Fibroblast of the conjunctiva (primary cell): ENCODE measurements around the gene TRIM44.
"Not testable (repeated sequence)": the region's sequence is repeated elsewhere in the genome, so short reads cannot be mapped to it uniquely, and the experiment has no call there.

Source experiments
- DNase-seq: peaks from one replicate; pipeline ENCODE4 v3.0.0-alpha.2; 2010; ENCODE audit warnings: low read depth

The TRIM44 gene

DNA sequence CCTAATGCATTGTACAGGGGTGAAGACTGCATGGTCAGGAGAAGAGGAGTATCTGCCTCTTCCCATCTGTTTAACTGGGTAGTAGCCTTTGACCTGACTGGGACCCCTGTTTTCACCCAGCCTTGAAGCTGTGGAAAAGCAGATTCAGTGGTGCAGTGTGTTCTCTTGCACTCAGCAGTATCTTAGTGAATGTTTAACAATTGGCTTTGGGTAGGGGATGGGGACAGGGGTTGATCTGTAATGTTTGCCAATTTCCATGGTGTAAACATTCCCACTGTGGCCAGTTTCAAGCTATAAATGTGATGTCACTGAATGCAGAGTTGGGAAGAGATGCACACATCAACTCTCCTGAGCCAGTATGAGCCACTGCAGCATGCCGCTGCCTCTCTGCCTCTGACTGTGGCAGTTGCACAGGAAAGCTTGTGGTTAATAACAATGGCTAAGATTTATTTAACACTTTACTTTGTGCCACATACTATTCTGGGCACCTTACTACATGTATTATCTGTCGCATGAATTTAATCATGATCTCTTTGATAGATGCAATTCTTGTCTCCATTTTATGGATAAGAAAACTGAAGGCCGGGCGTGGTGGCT lies 28.6 kb upstream of the TRIM44 start:
- no peak for DNase-seq

- no peak for DNase-seq
Observed at GRCh38 chr11:35635933-35636332, 26.6 kb upstream of the TRIM44 start.

GRCh38 chr11:35639591-35640179 lies 22.9 kb upstream of the TRIM44 start:
- DNase-seq, result no peak

- no peak for DNase-seq
Observed at GRCh38 chr11:35641171-35641897, 21.2 kb upstream of the TRIM44 start.

- DNase-seq, result no peak
Observed at GRCh38 chr11:35641964-35642363, 20.6 kb upstream of the TRIM44 start.

- DNase-seq, result no peak
Observed at GRCh38 chr11:35647421-35648093, 15.0 kb upstream of the TRIM44 start.

- DNase-seq, result no peak
Observed at GRCh38 chr11:35650006-35650405, 12.6 kb upstream of the TRIM44 start.

DNA sequence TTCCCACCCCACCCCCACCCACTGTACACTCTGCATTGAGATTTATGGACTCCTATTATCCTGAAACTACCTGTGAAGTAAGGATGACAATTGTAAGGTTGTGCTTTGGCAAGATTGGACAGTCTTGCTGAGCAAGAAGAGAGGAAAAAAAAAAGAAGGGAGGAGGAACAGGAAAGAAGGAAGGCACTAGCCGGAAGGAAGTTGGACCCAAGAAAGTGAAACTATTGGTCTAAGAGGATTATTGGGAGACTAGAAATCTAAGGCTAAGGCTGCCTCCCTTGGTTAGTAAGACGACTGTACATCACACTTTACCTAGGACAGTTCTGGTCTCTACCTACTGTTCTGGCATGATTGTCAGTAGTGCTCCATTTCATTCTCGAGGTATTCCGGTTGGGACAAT lies 12.1 kb upstream of the TRIM44 start:
- no peak for DNase-seq

- DNase-seq, result no peak
Observed at GRCh38 chr11:35651263-35651662, 11.3 kb upstream of the TRIM44 start.

DNA sequence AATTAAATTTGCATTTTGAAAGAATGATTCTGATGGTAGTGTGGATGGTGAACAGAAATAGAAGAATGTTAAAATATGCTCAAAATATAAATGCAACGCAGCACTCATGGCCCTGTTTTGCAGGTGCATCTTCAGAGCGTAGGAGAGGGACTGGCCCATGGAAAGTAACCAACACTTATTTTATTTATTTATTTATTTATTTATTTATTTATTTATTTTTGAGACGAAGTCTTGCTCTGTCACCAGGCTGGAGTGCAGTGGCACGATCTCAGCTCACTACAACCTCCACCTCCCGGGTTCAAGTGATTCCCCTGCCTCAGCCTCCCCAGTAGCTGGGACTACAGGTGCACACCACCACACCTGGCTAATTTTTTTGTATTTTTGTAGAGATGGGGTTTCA lies 9.8 kb upstream of the TRIM44 start:
- not testable (repeated sequence) for DNase-seq

- DNase-seq, result no peak
Observed at GRCh38 chr11:35654711-35655110, 7.9 kb upstream of the TRIM44 start.

DNA sequence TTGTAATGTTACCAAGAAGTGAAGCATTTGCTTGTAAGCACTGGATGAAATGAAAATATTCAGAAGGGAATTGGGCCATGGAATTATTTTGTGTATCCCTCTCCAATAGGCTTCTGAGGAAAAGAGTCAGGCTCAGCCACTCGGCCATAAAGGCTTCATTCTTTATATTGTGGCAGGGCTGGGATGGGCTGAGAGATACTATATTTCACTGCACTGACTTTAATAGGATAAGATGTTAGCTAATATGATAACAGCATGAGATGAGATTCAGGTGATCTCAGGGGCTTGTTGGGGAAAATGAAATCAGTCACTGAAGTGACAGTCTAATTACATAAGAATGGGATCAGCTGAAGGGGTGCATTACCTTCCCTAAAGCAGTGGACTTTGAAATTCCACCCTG lies 7.3 kb upstream of the TRIM44 start:
- DNase-seq, result no peak

GRCh38 chr11:35655856-35656255 lies 6.7 kb upstream of the TRIM44 start:
- no peak for DNase-seq

DNA sequence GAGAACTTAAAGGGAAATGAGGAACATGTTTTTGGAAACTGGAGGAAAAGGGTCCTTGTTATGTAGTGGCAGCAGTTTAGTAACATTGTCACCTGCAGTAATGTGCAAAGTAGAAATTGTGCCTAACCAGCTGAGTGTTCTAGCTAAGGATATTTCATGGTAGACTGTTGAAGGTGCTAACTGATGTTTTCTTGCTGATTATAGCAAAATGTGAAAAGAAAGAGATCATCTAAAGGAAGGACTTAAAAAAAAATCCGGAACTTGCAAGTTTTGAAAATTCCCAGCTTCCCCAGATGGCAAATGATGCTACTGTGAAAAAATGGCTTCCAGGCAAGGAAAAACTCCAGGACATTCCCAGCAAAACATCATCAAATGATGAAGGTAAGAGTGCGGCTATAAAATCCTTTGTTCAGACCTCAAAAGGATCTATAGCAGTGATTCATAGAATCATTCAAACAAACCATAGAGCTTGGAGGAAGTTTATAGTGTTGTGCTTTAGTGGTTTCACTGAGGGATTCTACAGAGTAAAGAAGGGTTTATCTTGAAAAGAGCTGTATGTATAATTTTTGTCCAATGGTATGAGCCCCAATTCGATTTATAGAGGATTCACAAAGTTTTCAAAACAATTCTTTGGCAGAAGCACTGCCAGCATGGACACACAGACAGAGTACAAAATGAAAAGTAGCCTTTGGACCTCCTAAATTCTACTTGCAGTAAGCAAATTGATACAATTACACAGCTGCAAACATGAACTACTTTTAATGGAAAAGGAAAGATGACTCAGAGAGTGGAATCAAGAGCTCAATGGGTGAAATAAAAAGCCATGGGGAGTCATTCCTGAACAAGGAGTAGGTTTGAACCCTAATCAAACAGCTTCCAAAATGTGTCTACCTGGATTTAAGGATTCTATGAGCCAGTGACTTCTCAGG lies 4.3 kb upstream of the TRIM44 start:
- DNase-seq, result no peak

DNA sequence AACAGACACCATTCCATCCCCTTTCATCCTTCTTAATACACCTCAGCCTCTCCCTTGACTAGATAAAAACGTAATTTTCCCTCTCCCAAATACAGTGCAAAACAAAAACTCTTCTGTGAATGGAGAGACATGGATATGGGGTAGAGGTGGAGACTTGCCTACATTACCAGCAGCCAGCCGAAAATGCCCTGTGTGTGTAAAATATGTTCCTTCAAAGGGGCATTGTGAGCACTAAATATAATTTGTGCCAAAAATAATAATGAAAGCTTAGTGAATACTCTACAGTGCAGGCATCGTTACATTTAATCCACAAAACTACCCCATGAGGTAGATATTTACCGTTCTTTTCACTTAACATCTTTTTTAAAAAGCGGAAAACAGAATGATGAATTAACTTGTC lies 1.0 kb upstream of the TRIM44 start:
- no peak for DNase-seq

- DNase-seq, result no peak
Observed at GRCh38 chr11:35662061-35662648, 420 bp upstream of the TRIM44 start.

- DNase-seq, result no peak
Observed at GRCh38 chr11:35663408-35663702, 780 bp downstream of the TRIM44 start.

DNA sequence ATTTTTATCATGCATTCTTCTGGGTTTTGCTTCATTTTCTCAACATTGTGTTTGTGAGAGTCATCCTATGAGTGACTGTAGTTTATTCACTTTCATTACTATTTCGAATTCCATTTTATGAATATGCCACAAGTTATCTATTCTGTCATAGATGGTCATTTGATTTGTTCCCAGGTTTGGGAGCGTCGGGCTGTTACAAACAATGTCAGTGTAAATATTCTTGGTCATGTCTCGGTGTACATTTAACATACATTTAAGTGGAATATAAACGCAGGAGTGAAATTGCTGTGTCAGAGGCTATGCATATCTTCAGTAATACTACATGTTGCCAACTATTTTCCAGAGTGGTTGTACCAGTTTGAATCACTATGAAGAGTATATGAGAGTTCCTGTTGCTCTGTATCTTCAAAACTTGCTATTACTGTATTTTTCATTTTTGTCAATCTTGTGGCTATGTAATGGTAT lies 2.4 kb downstream of the TRIM44 start:
- no peak for DNase-seq

GRCh38 chr11:35667257-35667656 lies 4.7 kb downstream of the TRIM44 start:
- no peak for DNase-seq

- not testable (repeated sequence) for DNase-seq
Observed at GRCh38 chr11:35668350-35668749, 5.8 kb downstream of the TRIM44 start.

- DNase-seq, result no peak
Observed at GRCh38 chr11:35671396-35672127, 9.0 kb downstream of the TRIM44 start.
